B cell (primary cell): Measurements from ENCODE around the gene PJVK. TPM values are rescaled to one million over a fixed set of nuclear protein-coding genes. Genes with fewer than 3 reads are reported as not detected.
A peak's percentile ranks its signal among the peaks of the same experiment; 100 is the strongest.

ENCODE experiments used
- ATAC-seq: fragments of 200-7000 bp; cut with Tn5 transposase; one replicate; pipeline ENCODE4 v1.10.0; 2021; ENCODE audit warnings: low read depth, mild to moderate bottlenecking, moderate number of reproducible peaks, moderate library complexity
- CTCF ChIA-PET: fragments of 350-600 bp; sonication (Branson Sonifier 250); formaldehyde crosslinking; loops from one replicate; lab custom pipeline; 2021; ENCODE audit warnings: antibody characterized with exemption, inconsistent platforms; lab: Charles Lee
- POLR2A ChIA-PET: fragments of 350-600 bp; sonication (Branson Sonifier 250); formaldehyde crosslinking; loops from one replicate; lab custom pipeline; 2021; ENCODE audit warnings: antibody characterized with exemption; lab: Charles Lee
- DNase-seq: peaks from one replicate; pipeline ENCODE4 v3.0.0; 2013
- H2AFZ ChIP-seq: 2 replicates; pipeline ENCODE4 v1.6.1; 2012; ENCODE audit warnings: mild to moderate bottlenecking, low read depth, low read length; ENCODE audit not compliant: insufficient read depth, poor library complexity, severe bottlenecking
- H3K27ac ChIP-seq, 2 donors: 1 replicate in 1 of 2; 2 replicates in 1 of 2; pipeline ENCODE4 v1.5.1; 2012 to 2013; ENCODE audit warnings: low read length in 2 of 2, mild to moderate bottlenecking in 2 of 2, moderate library complexity in 1 of 2
- H3K27me3 ChIP-seq, 4 experiments: fragments of 200-600 bp in 1 of 4; sonication (generic) in 1 of 4; replicated peaks in 1 of 4; 1 replicate in 2 of 4; 2 replicates in 2 of 4; pipeline versions ENCODE4 v1.6.1 to v1.7.0; 2013 to 2016; ENCODE audit warnings: low read length in 3 of 4, mild to moderate bottlenecking in 2 of 4, mixed read lengths in 1 of 4, moderate library complexity in 1 of 4; ENCODE audit not compliant: insufficient read depth in 4 of 4, control insufficient read depth in 3 of 4; ENCODE audit errors: control extremely low read depth in 1 of 4
- H3K36me3 ChIP-seq, 2 experiments: replicated peaks in 1 of 2; 1 replicate in 1 of 2; 2 replicates in 1 of 2; pipeline versions ENCODE4 v1.6.1 to v1.7.1; 2013; ENCODE audit warnings: low read length in 1 of 2; ENCODE audit not compliant: insufficient read depth in 2 of 2, control insufficient read depth in 1 of 2; ENCODE audit errors: control extremely low read depth in 1 of 2, extremely low read depth in 1 of 2
- H3K4me1 ChIP-seq, 2 donors: fragments of 200-600 bp in 1 of 2; sonication (generic) in 1 of 2; 1 replicate in 1 of 2; 2 replicates in 1 of 2; pipeline versions ENCODE4 v1.5.1 to v1.6.1; 2013 to 2017; ENCODE audit warnings: low read length in 2 of 2; ENCODE audit not compliant: control insufficient read depth in 2 of 2, insufficient read depth in 2 of 2
- H3K4me2 ChIP-seq: replicated peaks from 2 replicates; pipeline ENCODE3; 2012; ENCODE audit warnings: mild to moderate bottlenecking, low read depth, low read length; ENCODE audit not compliant: poor library complexity, severe bottlenecking
- H3K4me3 ChIP-seq, 5 experiments: fragments of 200-600 bp in 1 of 5; sonication (generic) in 1 of 5; 1 replicate in 3 of 5; 2 replicates in 2 of 5; pipeline versions ENCODE4 v1.5.1 to v1.7.0; 2011 to 2016; ENCODE audit warnings: low read length in 4 of 5, mild to moderate bottlenecking in 4 of 5, low read depth in 2 of 5, control low read depth in 1 of 5, moderate library complexity in 1 of 5; ENCODE audit not compliant: insufficient read depth in 1 of 5; ENCODE audit errors: control extremely low read depth in 1 of 5, extremely low read depth in 1 of 5
- H3K79me2 ChIP-seq: fragments of 200-600 bp; sonication (generic); one replicate; pipeline ENCODE4 v1.6.0; 2016; ENCODE audit warnings: low read length; ENCODE audit not compliant: control insufficient read depth, insufficient read depth
- H3K9ac ChIP-seq: fragments of 200-600 bp; sonication (generic); 2 replicates; pipeline ENCODE4 v1.6.1; 2017; ENCODE audit warnings: mild to moderate bottlenecking, low read length, moderate library complexity
- H3K9me3 ChIP-seq, 3 donors: one replicate each; pipeline versions ENCODE4 v1.6.1 to v1.7.1; 2013; ENCODE audit warnings: low read length in 2 of 3; ENCODE audit not compliant: control insufficient read depth in 2 of 3, insufficient read depth in 1 of 3; ENCODE audit errors: control extremely low read depth in 1 of 3
- H4K20me1 ChIP-seq: 2 replicates; pipeline ENCODE4 v1.6.0; 2012; ENCODE audit warnings: mild to moderate bottlenecking, low read length; ENCODE audit not compliant: insufficient read depth, control insufficient read depth, poor library complexity, severe bottlenecking
- H3K27ac Mint-ChIP-seq: one replicate; pipeline ENCODE4 v1.8.0; 2021; ENCODE audit warnings: mixed read lengths
- H3K27me3 Mint-ChIP-seq: one replicate; pipeline ENCODE4 v1.8.0; 2021; ENCODE audit warnings: mixed read lengths
- H3K4me1 Mint-ChIP-seq: one replicate; pipeline ENCODE4 v1.8.0; 2021; ENCODE audit warnings: mixed read lengths
- H3K4me3 Mint-ChIP-seq: one replicate; pipeline ENCODE4 v1.8.0; 2021; ENCODE audit warnings: mixed read lengths
- H3K9me3 Mint-ChIP-seq: one replicate; pipeline ENCODE4 v1.8.0; 2022; ENCODE audit warnings: mixed read lengths; ENCODE audit not compliant: insufficient read depth
- CTCF ChIP-seq: fragments of 200-600 bp; IDR thresholded peaks from one replicate; pipeline ENCODE4 v1.8.0; 2022; ENCODE audit warnings: antibody characterized with exemption, mild to moderate bottlenecking
- EZH2 ChIP-seq: IDR thresholded peaks from 2 replicates; pipeline ENCODE4 v1.6.1; 2012; ENCODE audit warnings: borderline replicate concordance, low read depth, mild to moderate bottlenecking, moderate library complexity, low read length; ENCODE audit not compliant: insufficient read depth, poor library complexity, severe bottlenecking
- WGBS: methylation state at CpG from one replicate; pipeline ENCODE4 v1.1.5; 2013; ENCODE audit warnings: missing lambda C conversion rate; ENCODE audit not compliant: insufficient coverage; 5-methylcytosine and 5-hydroxymethylcytosine counted together
- intact Hi-C: fragments of 100-400 bp; cut with micrococcal nuclease; formaldehyde crosslinking; loops from one replicate; pipeline ENCODE4 v1.10.0; 2022
- polyA plus RNA-seq: library from polyadenylated mRNA; depleted of rRNA; stranded (reverse); fragments of >200 nt; gene quantifications from 2 replicates; pipeline ENCODE4 v1.2.3, GENCODE V29; 2012
- total RNA-seq, 2 donors: library from RNA; stranded (reverse); fragments of 120-200 nt in 1 of 2; gene quantifications; 1 replicate in 1 of 2; 2 replicates in 1 of 2; pipeline versions ENCODE4 v1.2.3 to v1.2.4, GENCODE V29; 2013 to 2022

PJVK gene
- total and polyA plus RNA-seq, 2 donors (not counting 1 experiment from before 2014, with no cell fraction given): 2.3 to 7.9 TPM

- no peak overlapping the region for H3K4me3 ChIP-seq
- DNase-seq (no peak), ATAC-seq (no peak)
- no peak overlapping the region for H3K27ac ChIP-seq
- intact Hi-C loops: no loop called here
- no peak overlapping the region for H3K9ac ChIP-seq
- Mint-ChIP-seq H3K4me1 (peaks cover 6% of the 10 kb centered on the region), H3K4me3 (no peak overlapping the region), H3K27me3 (no peaks in the 10 kb centered on the region), H3K9me3 (no peaks in the 10 kb centered on the region), H3K27ac (no peak overlapping the region)
- no peaks in the 10 kb centered on the region for H4K20me1 ChIP-seq
- H3K36me3 ChIP-seq: no peaks in the 10 kb centered on the region
- no peaks in the 10 kb centered on the region for H3K79me2 ChIP-seq
- H2AFZ ChIP-seq: no peak overlapping the region
- no peaks in the 10 kb centered on the region for H3K9me3 ChIP-seq
- CTCF ChIA-PET: interaction anchor here (1.2 to 2.2 kb wide), 2 partner anchors 9 to 12 kb away, joined by 3 to 17 read pairs; no protein-coding TSS in a partner anchor
- 83% methylated on average over 1 of the region's 6 CpGs for WGBS
- POLR2A ChIA-PET: no interaction called here
- H3K4me1 ChIP-seq: no peaks in the 10 kb centered on the region
- no peak for TF ChIP-seq CTCF
- no peaks in the 10 kb centered on the region for H3K27me3 ChIP-seq
- no peak overlapping the region for H3K4me2 ChIP-seq
Measured at GRCh38 chr2:178401994-178402437, 49.2 kb upstream of the PJVK start.

- no peaks in the 10 kb centered on the region for H4K20me1 ChIP-seq
- no peak overlapping the region for H3K4me3 ChIP-seq
- ChIA-PET POLR2A (no interaction called here), CTCF (interaction anchor here (1.0 to 3.0 kb wide), 4 partner anchors 8 to 12 kb away, joined by 4 to 19 read pairs (median 7); no protein-coding TSS in a partner anchor)
- ATAC-seq: no peak
- no peak overlapping the region for H3K4me3 Mint-ChIP-seq
- H3K9ac ChIP-seq: no peak overlapping the region
- H3K27me3 ChIP-seq: no peaks in the 10 kb centered on the region
- no peaks in the 10 kb centered on the region for H3K9me3 ChIP-seq
- H3K4me2 ChIP-seq: no peak overlapping the region
- no peak for DNase-seq
- TF ChIP-seq CTCF (no peak), EZH2 (no peak)
- no peaks in the 10 kb centered on the region for H3K27me3 Mint-ChIP-seq
- no peaks in the 10 kb centered on the region for H3K36me3 ChIP-seq
- 33% methylated on average over 1 of the region's 3 CpGs for WGBS
- peak overlapping the region; percentile 50 for H2AFZ ChIP-seq
- no peaks in the 10 kb centered on the region for H3K79me2 ChIP-seq
- no peak overlapping the region for H3K27ac Mint-ChIP-seq
- intact Hi-C loops: no loop called here
- H3K4me1 ChIP-seq: no peaks in the 10 kb centered on the region
- peaks cover 6% of the 10 kb centered on the region for H3K4me1 Mint-ChIP-seq
- no peaks in the 10 kb centered on the region for H3K9me3 Mint-ChIP-seq
- no peak overlapping the region for H3K27ac ChIP-seq
Measured at GRCh38 chr2:178403671-178404306, 47.4 kb upstream of the PJVK start.
